Upper lobe of right lung (tissue), 1 donor: ENCODE results near the gene MRPL27. TPM values are rescaled to one million over a fixed set of nuclear protein-coding genes. Genes with fewer than 3 reads are reported as not detected.

Source experiments
- ATAC-seq: fragments of 200-7000 bp; cut with Tn5 transposase; one replicate; pipeline ENCODE4 v1.9.1; 2020; ENCODE audit warnings: mild to moderate bottlenecking, moderate library complexity
- DNase-seq: peaks from one replicate; pipeline ENCODE4 v3.0.0-alpha.2; 2020
- H3K27ac ChIP-seq: fragments of 200-600 bp; one replicate; pipeline ENCODE4 v1.8.0; 2022
- H3K27me3 ChIP-seq: fragments of 200-600 bp; one replicate; pipeline ENCODE4 v1.8.0; 2022; ENCODE audit warnings: mild to moderate bottlenecking
- H3K36me3 ChIP-seq: fragments of 200-600 bp; one replicate; pipeline ENCODE4 v1.8.0; 2022
- H3K4me1 ChIP-seq: fragments of 200-600 bp; one replicate; pipeline ENCODE4 v1.8.0; 2022
- H3K4me3 ChIP-seq: fragments of 200-600 bp; one replicate; pipeline ENCODE4 v1.8.0; 2022; ENCODE audit warnings: mild to moderate bottlenecking
- H3K9me3 ChIP-seq: fragments of 200-600 bp; one replicate; pipeline ENCODE4 v1.8.0; 2022
- intact Hi-C: fragments of 100-400 bp; cut with DNase I; formaldehyde crosslinking; loops from one replicate; pipeline ENCODE4 v1.11.0; 2022
- total RNA-seq: library from RNA; stranded (reverse); fragmentation: NEBNext Ultra II Directional; extraction: Animal tissue kit (Norgen Biotek cat#: 25700); gene quantifications from one replicate; pipeline ENCODE4 v1.2.1, GENCODE V29; 2021
- TF ChIP-seq, protein P1 (sequence below): fragments of 200-600 bp; IDR thresholded peaks from one replicate; pipeline ENCODE4 v1.8.0; 2022; ENCODE audit warnings: antibody characterized with exemption
- donor health status: DM: no; HTN: yes; CAD: no; lungs with severe emphysema.

Gene MRPL27
- total RNA-seq, 1 donor from 2014 or later, result 47.1 TPM

DNA sequence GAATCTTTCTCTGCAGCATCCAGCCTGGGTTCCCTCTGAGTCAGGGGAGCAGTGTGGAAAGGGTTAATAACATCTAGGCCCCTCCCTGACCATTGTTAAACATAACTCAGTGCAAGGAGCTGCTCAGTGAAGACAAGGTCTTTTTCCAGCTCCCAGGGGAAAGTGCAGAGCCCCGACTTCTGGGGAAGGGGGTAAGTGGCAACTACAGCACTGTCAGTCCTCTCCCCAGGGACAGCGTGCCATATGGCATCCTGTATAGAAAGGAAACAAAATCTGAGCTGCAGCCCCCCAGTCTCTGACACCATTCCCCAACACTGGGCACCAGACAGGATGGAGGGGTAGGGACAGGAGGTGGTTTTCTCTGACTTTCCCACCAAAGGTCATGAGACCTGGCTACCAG is 7.8 kb downstream of the MRPL27 start:
- no peak for DNase-seq
- H3K27ac ChIP-seq, result no peak overlapping the region
- no peak for ATAC-seq
- H3K4me3 ChIP-seq, result no peak overlapping the region
- intact Hi-C loops, result no loop called here
- H3K9me3 ChIP-seq, result no peaks in the 10 kb centered on the region
- peaks cover 7% of the 10 kb centered on the region for H3K4me1 ChIP-seq
- TF ChIP-seq, protein P1, sequence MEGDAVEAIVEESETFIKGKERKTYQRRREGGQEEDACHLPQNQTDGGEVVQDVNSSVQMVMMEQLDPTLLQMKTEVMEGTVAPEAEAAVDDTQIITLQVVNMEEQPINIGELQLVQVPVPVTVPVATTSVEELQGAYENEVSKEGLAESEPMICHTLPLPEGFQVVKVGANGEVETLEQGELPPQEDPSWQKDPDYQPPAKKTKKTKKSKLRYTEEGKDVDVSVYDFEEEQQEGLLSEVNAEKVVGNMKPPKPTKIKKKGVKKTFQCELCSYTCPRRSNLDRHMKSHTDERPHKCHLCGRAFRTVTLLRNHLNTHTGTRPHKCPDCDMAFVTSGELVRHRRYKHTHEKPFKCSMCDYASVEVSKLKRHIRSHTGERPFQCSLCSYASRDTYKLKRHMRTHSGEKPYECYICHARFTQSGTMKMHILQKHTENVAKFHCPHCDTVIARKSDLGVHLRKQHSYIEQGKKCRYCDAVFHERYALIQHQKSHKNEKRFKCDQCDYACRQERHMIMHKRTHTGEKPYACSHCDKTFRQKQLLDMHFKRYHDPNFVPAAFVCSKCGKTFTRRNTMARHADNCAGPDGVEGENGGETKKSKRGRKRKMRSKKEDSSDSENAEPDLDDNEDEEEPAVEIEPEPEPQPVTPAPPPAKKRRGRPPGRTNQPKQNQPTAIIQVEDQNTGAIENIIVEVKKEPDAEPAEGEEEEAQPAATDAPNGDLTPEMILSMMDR, result no peak
- no peaks in the 10 kb centered on the region for H3K27me3 ChIP-seq
- peaks cover 47% of the 10 kb centered on the region for H3K36me3 ChIP-seq

DNA sequence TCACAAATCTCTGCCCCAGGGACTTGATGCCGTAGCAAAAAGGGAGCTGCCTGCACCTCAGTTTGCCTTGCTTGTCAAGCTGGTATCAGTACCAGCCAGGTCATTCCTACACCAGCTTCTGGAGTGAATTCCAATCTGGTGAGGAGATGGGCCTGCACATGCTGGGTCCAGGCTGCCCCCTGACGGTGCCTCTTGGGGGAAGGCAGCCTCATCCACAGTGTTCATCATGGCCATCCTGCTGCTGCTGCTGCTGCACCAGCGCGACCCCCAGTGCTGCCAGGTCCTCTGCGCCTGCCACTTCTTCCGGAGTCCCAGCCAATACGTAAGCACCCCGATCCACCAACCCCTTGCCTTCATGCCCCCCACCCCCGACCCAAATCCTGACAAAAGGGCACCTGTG is 8.3 kb downstream of the MRPL27 start:
- no peak overlapping the region for H3K4me3 ChIP-seq
- TF ChIP-seq, protein P1, result no peak
- H3K9me3 ChIP-seq, result no peaks in the 10 kb centered on the region
- no peak for ATAC-seq
- H3K27me3 ChIP-seq, result no peaks in the 10 kb centered on the region
- peaks cover 7% of the 10 kb centered on the region for H3K4me1 ChIP-seq
- intact Hi-C loops, result no loop called here
- no peak for DNase-seq
- no peak overlapping the region for H3K27ac ChIP-seq
- peaks cover 42% of the 10 kb centered on the region for H3K36me3 ChIP-seq

DNA sequence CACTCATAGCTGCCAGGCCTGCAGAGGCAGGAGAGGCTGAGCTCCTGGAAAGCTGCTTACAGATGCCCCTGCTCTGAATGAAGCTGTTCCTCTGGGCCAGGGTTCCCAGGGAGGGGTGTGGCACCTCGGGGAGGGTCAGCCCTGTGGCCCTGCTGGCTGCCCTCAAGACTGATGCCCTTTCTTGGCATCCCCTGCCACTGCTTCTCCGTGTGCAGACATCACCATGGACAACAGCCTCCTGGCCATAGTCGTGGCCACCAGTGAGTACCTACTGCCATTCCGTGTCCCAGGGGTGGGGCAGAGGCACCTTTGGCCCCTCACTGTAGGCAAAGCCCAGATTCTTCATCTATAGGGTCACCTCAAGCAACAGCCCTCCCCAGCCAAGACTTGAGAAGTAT is 8.9 kb downstream of the MRPL27 start:
- ATAC-seq (no peak), DNase-seq (no peak)
- no peak overlapping the region for H3K4me3 ChIP-seq
- H3K27ac ChIP-seq, result no peak overlapping the region
- peaks cover 7% of the 10 kb centered on the region for H3K4me1 ChIP-seq
- no peaks in the 10 kb centered on the region for H3K9me3 ChIP-seq
- intact Hi-C loops, result no loop called here
- no peaks in the 10 kb centered on the region for H3K27me3 ChIP-seq
- peaks cover 38% of the 10 kb centered on the region for H3K36me3 ChIP-seq
- TF ChIP-seq, protein P1, result no peak

DNA sequence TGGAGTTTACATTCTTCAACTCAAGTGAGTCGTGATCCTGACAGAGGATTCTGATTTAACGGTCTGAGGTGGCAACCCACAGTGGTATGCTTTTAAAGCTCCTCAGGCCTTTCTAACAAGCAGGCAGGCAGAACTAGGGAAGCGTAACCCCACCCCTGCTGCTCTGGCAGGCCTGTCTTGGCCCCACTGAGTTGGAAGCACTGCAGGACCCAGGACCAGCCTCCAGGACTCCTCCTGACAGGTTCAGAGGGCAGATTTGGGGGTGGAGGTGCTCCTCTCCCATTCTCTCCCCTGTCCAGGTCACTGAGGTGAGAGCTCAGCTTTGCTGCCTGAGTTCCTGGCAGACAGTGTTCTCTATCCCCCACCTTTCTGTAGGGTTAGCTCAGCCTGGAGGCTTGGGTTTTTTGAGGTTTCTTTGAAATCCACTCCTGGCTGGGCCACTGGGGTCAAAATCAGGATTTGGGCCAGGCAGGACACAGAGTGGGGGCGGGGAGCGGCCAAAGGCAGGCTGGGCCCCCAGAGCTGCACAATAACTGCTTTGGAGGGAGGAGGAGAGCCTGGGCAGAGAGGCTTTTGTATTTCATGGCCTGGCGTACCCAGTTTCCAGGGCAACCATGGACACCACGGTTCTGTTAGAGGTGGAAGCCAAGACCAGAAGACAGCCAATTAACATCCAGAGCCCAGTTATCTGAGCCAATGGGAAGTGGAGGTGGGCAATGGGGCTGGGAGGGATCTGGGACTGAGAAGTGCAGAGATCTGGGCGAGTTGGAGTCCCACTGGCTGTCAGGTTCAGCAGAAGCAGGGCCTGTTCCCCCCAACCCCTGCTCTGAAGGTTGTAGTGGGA is 9.5 kb downstream of the MRPL27 start:
- peaks cover 7% of the 10 kb centered on the region for H3K4me1 ChIP-seq
- TF ChIP-seq, protein P1, result no peak

DNA sequence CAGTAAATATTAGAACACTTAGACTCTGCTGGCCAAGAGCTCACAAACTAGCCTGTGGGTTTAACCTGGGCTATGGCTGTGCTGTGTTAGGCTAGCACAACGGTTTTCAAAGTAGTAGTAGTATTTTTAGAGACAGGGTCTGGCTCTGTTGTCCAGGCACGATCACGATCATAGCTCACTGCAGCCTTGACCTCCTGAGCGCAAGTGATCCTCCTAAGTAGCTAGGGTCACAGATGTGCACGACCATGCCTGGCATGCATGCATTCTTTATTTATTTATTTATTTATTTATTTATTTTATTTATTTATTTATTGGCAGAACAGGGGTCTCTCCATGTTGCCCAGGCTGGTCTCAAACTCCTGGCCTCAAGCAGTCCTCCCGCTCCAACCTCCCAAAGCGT is 10.3 kb downstream of the MRPL27 start:
- Histone ChIP-seq H3K27me3 (no peaks in the 10 kb centered on the region), H3K4me1 (peaks cover 7% of the 10 kb centered on the region), H3K4me3 (no peak overlapping the region), H3K27ac (no peak overlapping the region), H3K36me3 (peaks cover 36% of the 10 kb centered on the region), H3K9me3 (no peaks in the 10 kb centered on the region)
- TF ChIP-seq, protein P1, result no peak
- intact Hi-C loops, result no loop called here
- ATAC-seq (no peak), DNase-seq (no peak)

More for the DNA sequence above, 9.5 kb downstream of the MRPL27 start:
- Histone ChIP-seq H3K9me3 (no peaks in the 10 kb centered on the region), H3K27me3 (no peaks in the 10 kb centered on the region), H3K27ac (no peak overlapping the region), H3K36me3 (peaks cover 38% of the 10 kb centered on the region), H3K4me3 (no peak overlapping the region)
- ATAC-seq, result no peak
- intact Hi-C loops, result no loop called here
- DNase-seq, result no peak
